ENCODE data around the gene SMPDL3A.

DNA sequence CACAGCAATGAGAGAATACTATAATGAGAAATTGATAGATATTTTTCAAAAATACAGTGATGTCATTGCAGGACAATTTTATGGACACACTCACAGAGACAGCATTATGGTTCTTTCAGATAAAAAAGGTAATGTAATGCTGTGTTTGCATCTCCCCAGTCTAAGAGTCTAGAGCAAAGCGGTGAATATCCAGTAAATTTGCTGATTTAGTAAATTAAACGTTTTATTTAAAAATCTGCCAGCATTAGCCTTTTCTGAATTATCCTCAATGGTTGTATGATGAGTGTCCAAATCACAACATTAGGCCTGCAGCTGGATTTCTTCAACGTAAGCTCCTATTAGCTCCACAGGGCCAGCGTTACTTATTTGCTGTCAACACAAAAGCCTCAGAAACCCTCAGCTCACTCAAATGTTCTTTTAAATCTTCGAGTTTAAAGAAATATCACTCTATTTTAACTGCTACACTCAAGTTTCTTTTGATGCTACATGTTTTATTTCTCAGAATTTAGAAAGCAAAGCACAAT lies 16.0 kb downstream of the SMPDL3A start:
- no peak for TF ChIP-seq PAX5 (IDR thresholded peaks at IDR 0.05; ENCODE audit: insufficient read depth, low read length, severe bottlenecking)
- TF ChIP-seq SPI1 (IDR thresholded peaks at IDR 0.05; ENCODE audit: low read depth, low read length) = no peak
- no peak for TF ChIP-seq POLR2A (IDR thresholded peaks at IDR 0.05; ENCODE audit: low read depth, low read length)
